ENCODE measurements around the gene RPRM.
"Not testable (repeated sequence)": the region's sequence is repeated elsewhere in the genome, so short reads cannot be mapped to it uniquely, and the experiment has no call there.

RPRM gene

DNA sequence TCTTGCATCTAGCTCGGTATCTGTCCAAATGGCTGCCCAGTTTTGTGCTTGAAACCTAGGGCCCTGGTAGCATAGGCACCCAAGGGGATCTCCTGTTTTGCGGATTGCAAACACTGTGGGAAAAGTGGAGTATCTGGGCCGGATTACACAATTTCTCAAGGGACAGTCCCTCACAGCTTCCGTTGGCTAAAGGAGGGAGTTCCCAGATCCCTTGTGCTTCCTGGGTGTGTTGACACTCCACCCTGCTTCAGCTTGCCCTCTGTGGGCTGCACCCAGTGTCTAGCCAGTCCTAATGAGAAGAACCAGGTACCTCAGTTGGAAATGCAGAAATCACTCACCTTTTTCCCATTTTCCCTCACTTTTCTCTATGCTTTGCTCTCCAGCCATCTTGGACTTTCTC is 35.5 kb downstream of the RPRM start:
- no peak overlapping the region for H4K8ac ChIP-seq (ENCODE audit: low read depth, low read length)
- H3K14ac ChIP-seq (ENCODE audit: low read length): no peak overlapping the region
- no peak overlapping the region for H3K18ac ChIP-seq (ENCODE audit: low read length)
- H3K4me3 ChIP-seq (ENCODE audit: low read length in 2 of 2): no peak overlapping the region
- no peak overlapping the region for H2BK5ac ChIP-seq (ENCODE audit: low read length)
- no peaks in the 10 kb centered on the region for H3K4me1 ChIP-seq (ENCODE audit: control insufficient read depth in 2 of 2, insufficient read depth in 1 of 2, low read depth in 1 of 2, low read length in 2 of 2)
- H2AFZ ChIP-seq (ENCODE audit: low read length): no peak overlapping the region
- H3K36me3 ChIP-seq (replicated peaks in 1 of 2; ENCODE audit: control insufficient read depth in 2 of 2, insufficient read depth in 2 of 2, low read length in 2 of 2): no peaks in the 10 kb centered on the region
- no peak overlapping the region for H3K9ac ChIP-seq (ENCODE audit: low read depth, low read length, poor library complexity)
- no peaks in the 10 kb centered on the region for H3K27me3 ChIP-seq (ENCODE audit: control insufficient read depth in 3 of 3, insufficient read depth in 3 of 3, low read depth in 1 of 3, low read length in 3 of 3)
- H3K9me3 ChIP-seq (replicated peaks in 1 of 2; ENCODE audit: control insufficient read depth in 2 of 2, insufficient read depth in 1 of 2, low read depth in 1 of 2, low read length in 2 of 2): no peaks in the 10 kb centered on the region
- no peak overlapping the region for H3K23ac ChIP-seq (ENCODE audit: low read depth, low read length, poor library complexity)
- no peak overlapping the region for H3K27ac ChIP-seq (replicated peaks; ENCODE audit: low read length)
- H2BK12ac ChIP-seq (ENCODE audit: low read length): no peak overlapping the region
- no peak overlapping the region for H4K91ac ChIP-seq (ENCODE audit: low read depth, low read length, poor library complexity)
- H3K4me2 ChIP-seq (ENCODE audit: insufficient read depth, low read length, poor library complexity, severe bottlenecking): no peak overlapping the region
- no peak for DNase-seq (ENCODE audit: low spot score)
- H2BK15ac ChIP-seq (ENCODE audit: low read length): no peak overlapping the region
- no CpG with 5 or more reads among the region's 4 CpGs for WGBS, 2 donors (ENCODE audit: extremely low coverage in 2 of 2, insufficient read length in 2 of 2, insufficient replicate concordance in 1 of 2)
- no peak overlapping the region for H2BK120ac ChIP-seq (ENCODE audit: low read depth, low read length)
- H3K4ac ChIP-seq (ENCODE audit: low read length): no peak overlapping the region
- no peak overlapping the region for H2AK5ac ChIP-seq (ENCODE audit: low read depth, low read length)
- peaks cover 1% of the 10 kb centered on the region for H3K79me1 ChIP-seq (ENCODE audit: low read depth, low read length)

DNA sequence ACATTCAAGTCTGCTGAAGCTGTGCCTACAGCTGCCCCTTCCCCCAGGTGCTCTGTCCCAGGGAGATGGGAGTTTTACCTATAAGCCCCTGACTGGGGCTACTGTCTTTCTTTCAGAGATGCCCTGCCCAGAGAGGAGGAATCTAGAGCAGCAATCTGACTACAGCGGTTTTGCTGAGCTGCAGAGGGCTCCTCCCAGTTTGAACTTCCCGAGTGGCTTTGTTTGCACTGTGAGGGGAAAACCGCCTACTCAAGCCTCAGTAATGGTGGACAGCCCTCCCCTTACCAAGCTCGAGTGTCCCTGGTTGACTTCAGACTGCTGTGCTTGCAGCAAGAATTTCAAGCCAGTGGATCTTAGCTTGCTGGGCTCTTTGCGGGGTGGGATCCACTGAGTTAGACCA is 35.9 kb downstream of the RPRM start:
- not testable (repeated sequence) for H2BK120ac ChIP-seq (ENCODE audit: low read depth, low read length); H3K23ac ChIP-seq (ENCODE audit: low read depth, low read length, poor library complexity); H3K14ac ChIP-seq (ENCODE audit: low read length); H2BK15ac ChIP-seq (ENCODE audit: low read length); H3K4me1 ChIP-seq (ENCODE audit: control insufficient read depth in 2 of 2, insufficient read depth in 1 of 2, low read depth in 1 of 2, low read length in 2 of 2); H2BK12ac ChIP-seq (ENCODE audit: low read length); H3K4me2 ChIP-seq (ENCODE audit: insufficient read depth, low read length, poor library complexity, severe bottlenecking); H3K27me3 ChIP-seq (ENCODE audit: control insufficient read depth in 3 of 3, insufficient read depth in 3 of 3, low read depth in 1 of 3, low read length in 3 of 3); DNase-seq (ENCODE audit: low spot score); H3K18ac ChIP-seq (ENCODE audit: low read length); H3K79me1 ChIP-seq (ENCODE audit: low read depth, low read length); H3K27ac ChIP-seq (replicated peaks; ENCODE audit: low read length); H3K9me3 ChIP-seq (replicated peaks in 1 of 2; ENCODE audit: control insufficient read depth in 2 of 2, insufficient read depth in 1 of 2, low read depth in 1 of 2, low read length in 2 of 2); H3K4ac ChIP-seq (ENCODE audit: low read length); H4K91ac ChIP-seq (ENCODE audit: low read depth, low read length, poor library complexity); H4K8ac ChIP-seq (ENCODE audit: low read depth, low read length); H3K4me3 ChIP-seq (ENCODE audit: low read length in 2 of 2); H2BK5ac ChIP-seq (ENCODE audit: low read length); H2AK5ac ChIP-seq (ENCODE audit: low read depth, low read length); H3K36me3 ChIP-seq (replicated peaks in 1 of 2; ENCODE audit: control insufficient read depth in 2 of 2, insufficient read depth in 2 of 2, low read length in 2 of 2); H3K9ac ChIP-seq (ENCODE audit: low read depth, low read length, poor library complexity)
- no CpG with 5 or more reads among the region's 5 CpGs for WGBS, 2 donors (ENCODE audit: extremely low coverage in 2 of 2, insufficient read length in 2 of 2, insufficient replicate concordance in 1 of 2)
- H2AFZ ChIP-seq (ENCODE audit: low read length): peak overlapping the region; percentile 66

DNA sequence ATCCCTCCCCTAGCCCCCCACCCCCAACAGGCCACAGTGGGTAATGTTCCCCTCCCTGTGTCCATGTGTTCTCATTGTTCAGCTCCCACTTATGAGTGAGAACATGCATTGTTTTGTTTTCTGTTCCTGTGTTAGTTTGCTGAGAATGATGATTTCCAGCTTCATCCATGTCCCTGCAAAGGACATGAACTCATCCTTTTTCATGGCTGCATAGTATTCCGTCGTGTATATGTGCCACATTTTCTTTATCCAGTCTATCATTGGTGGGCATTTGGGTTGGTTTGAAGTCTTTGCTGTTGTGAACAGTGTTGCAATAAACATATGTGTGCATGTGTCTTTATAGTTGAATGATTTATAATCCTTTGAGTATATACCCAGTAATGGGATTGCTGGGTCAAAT is 38.5 kb downstream of the RPRM start:
- H3K14ac ChIP-seq (ENCODE audit: low read length); H2BK12ac ChIP-seq (ENCODE audit: low read length); H3K79me1 ChIP-seq (ENCODE audit: low read depth, low read length): not testable (repeated sequence)

DNA sequence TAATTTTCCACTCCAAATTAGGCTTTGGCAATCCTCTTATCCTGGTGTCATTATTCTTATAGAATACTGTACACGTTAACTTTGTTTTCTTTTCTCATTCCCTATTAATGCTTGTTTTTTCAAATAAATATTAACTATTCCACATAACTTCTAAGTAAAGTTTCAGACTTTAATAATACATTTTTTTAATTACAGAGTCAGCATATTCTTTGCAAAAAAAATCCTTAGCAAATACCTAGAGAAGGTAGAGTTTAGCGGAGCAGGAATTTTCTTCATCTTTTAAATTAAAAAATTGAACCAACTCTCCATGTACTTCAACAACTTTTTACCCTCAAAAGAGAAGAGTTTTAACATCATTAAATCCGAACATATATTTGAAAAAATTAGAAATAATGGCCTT is 45.2 kb downstream of the RPRM start:
- Histone ChIP-seq H2BK5ac (ENCODE audit: low read length) (no peak overlapping the region), H2AK5ac (ENCODE audit: low read depth, low read length) (no peak overlapping the region), H2BK15ac (ENCODE audit: low read length) (no peak overlapping the region), H3K23ac (ENCODE audit: low read depth, low read length, poor library complexity) (no peak overlapping the region), H3K27ac (replicated peaks; ENCODE audit: low read length) (no peak overlapping the region), H4K8ac (ENCODE audit: low read depth, low read length) (no peak overlapping the region), H3K9ac (ENCODE audit: low read depth, low read length, poor library complexity) (no peak overlapping the region), H2BK12ac (ENCODE audit: low read length) (no peak overlapping the region), H3K36me3 (replicated peaks in 1 of 2; ENCODE audit: control insufficient read depth in 2 of 2, insufficient read depth in 2 of 2, low read length in 2 of 2) (no peaks in the 10 kb centered on the region), H3K4me3 (ENCODE audit: low read length in 2 of 2) (no peak overlapping the region), H4K91ac (ENCODE audit: low read depth, low read length, poor library complexity) (no peak overlapping the region), H3K14ac (ENCODE audit: low read length) (no peak overlapping the region), H3K18ac (ENCODE audit: low read length) (no peak overlapping the region), H3K27me3 (ENCODE audit: control insufficient read depth in 3 of 3, insufficient read depth in 3 of 3, low read depth in 1 of 3, low read length in 3 of 3) (no peaks in the 10 kb centered on the region), H2BK120ac (ENCODE audit: low read depth, low read length) (no peak overlapping the region), H3K4me1 (ENCODE audit: control insufficient read depth in 2 of 2, insufficient read depth in 1 of 2, low read depth in 1 of 2, low read length in 2 of 2) (no peaks in the 10 kb centered on the region), H3K4ac (ENCODE audit: low read length) (no peak overlapping the region), H2AFZ (ENCODE audit: low read length) (no peak overlapping the region), H3K79me1 (ENCODE audit: low read depth, low read length) (no peaks in the 10 kb centered on the region), H3K4me2 (ENCODE audit: insufficient read depth, low read length, poor library complexity, severe bottlenecking) (no peak overlapping the region), H3K9me3 (replicated peaks in 1 of 2; ENCODE audit: control insufficient read depth in 2 of 2, insufficient read depth in 1 of 2, low read depth in 1 of 2, low read length in 2 of 2) (no peaks in the 10 kb centered on the region)
- no peak for DNase-seq (ENCODE audit: low spot score)
- no CpG with 5 or more reads among the region's 3 CpGs for WGBS, 2 donors (ENCODE audit: extremely low coverage in 2 of 2, insufficient read length in 2 of 2, insufficient replicate concordance in 1 of 2)

More for the DNA sequence above, 38.5 kb downstream of the RPRM start:
- H2BK5ac ChIP-seq (ENCODE audit: low read length); H3K27me3 ChIP-seq (ENCODE audit: control insufficient read depth in 3 of 3, insufficient read depth in 3 of 3, low read depth in 1 of 3, low read length in 3 of 3); H3K4me1 ChIP-seq (ENCODE audit: control insufficient read depth in 2 of 2, insufficient read depth in 1 of 2, low read depth in 1 of 2, low read length in 2 of 2); H4K8ac ChIP-seq (ENCODE audit: low read depth, low read length); H3K4me2 ChIP-seq (ENCODE audit: insufficient read depth, low read length, poor library complexity, severe bottlenecking); H2BK15ac ChIP-seq (ENCODE audit: low read length); H3K18ac ChIP-seq (ENCODE audit: low read length); H3K9ac ChIP-seq (ENCODE audit: low read depth, low read length, poor library complexity); H2BK120ac ChIP-seq (ENCODE audit: low read depth, low read length); H4K91ac ChIP-seq (ENCODE audit: low read depth, low read length, poor library complexity); H3K4me3 ChIP-seq (ENCODE audit: low read length in 2 of 2); DNase-seq (ENCODE audit: low spot score); H3K4ac ChIP-seq (ENCODE audit: low read length); H3K36me3 ChIP-seq (replicated peaks in 1 of 2; ENCODE audit: control insufficient read depth in 2 of 2, insufficient read depth in 2 of 2, low read length in 2 of 2); H2AFZ ChIP-seq (ENCODE audit: low read length); H3K27ac ChIP-seq (replicated peaks; ENCODE audit: low read length); H2AK5ac ChIP-seq (ENCODE audit: low read depth, low read length); H3K9me3 ChIP-seq (replicated peaks in 1 of 2; ENCODE audit: control insufficient read depth in 2 of 2, insufficient read depth in 1 of 2, low read depth in 1 of 2, low read length in 2 of 2); H3K23ac ChIP-seq (ENCODE audit: low read depth, low read length, poor library complexity): not testable (repeated sequence)
- WGBS, 2 donors (ENCODE audit: extremely low coverage in 2 of 2, insufficient read length in 2 of 2, insufficient replicate concordance in 1 of 2): no CpG with 5 or more reads among the region's 2 CpGs

All from neuronal stem cell (in vitro differentiated cells).